NCI-H2227 (cell line): ENCODE results near the gene ZNF669.

Source experiments
- DNase-seq: peaks from one replicate; lab custom pipeline; 2025; ENCODE audit not compliant: unreplicated experiment; lab: John Stamatoyannopoulos, UW

ZNF669 gene

DNA sequence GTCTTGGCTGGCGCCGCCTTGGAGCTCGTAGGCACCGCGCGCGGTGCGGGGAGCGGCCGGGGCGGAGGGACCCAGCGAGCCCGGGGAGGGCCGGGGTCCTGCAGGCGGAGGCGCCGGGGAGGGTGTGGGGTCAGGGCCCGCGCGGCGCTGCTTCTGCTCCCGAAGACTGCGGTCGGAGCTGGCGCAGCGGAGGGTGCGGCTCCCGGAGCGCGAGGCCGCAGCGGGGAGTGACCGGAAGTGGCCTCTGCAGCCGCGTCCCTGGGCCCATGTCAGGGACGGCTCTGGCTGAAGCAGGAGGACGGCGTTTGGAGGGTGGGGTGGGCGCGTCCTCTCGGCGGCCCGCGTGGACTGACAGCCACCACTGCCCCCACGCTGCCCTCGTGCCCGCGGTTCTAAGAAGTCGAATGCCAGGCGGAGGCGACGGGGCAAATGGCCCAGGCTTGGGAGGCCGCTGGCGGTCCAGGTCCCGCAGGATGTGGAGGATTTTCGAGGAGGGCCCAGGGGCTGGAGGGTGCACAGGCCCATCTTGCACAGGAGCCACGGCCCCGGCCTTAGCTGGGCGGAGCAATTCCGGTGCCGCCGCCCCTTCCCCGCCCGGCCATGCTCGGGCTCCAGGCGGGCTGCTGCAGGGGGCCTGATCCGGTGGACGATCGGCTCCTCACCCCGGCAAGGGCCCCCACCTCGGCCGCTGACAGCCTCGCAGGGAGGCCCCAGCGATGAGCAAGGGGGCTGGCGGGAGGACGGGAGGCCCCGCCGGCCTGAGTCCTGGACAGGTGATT, 7.7 kb upstream of the ZNF669 start:
- DNase-seq, result peak; percentile 51

DNA sequence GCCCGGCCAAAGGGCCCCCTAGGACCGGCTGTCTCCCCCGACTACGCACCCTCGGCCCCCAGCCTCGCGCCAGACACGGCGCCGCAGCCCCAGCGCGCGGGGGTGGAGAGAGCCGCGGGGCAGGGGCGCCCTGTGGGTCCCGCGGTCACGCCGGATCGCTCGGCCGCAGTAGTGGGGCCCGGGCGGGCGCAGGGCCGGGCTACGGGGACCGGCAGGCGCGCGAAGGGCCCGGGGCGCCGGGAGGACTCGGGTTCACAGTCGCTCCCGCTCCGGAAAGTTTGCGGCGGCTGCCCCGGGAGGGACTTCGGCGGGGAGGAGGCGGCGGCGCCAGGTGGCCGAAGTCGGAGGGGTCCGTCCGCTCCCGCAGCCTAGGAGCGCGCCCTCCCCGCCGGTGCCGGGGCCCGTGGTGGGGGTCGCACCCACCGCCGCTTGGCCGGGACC, 7.1 kb upstream of the ZNF669 start:
- DNase-seq, result no peak

DNA sequence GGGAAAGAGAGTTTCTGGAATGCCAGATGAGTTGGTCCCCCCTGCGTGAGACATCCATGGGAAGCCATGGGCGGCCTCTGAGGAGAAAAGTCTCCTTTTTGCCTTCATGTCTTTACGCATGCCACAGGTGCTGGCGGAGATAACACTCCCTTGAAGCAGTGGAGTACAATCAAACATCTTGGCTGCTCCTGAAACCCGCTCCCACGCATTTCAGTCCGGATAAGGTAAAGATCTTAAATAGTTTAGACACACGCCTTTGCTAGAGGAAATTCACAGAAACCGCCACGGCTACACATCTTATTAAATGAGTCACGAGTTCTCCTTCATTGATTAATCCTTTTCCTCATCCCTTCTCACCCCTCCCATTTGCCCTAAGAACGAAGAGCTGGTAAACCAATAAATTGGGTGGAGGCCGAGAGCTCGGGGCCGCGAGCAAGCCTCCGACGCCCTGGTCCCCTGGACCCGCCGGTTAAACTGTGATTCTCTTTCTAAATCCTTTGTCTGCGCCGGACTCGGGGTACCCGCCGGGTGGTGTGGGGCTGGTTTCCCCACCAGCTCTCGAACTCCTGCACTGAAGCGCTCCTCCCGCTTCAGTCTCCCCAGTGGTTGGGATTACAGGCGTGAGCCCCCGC, 6.6 kb upstream of the ZNF669 start:
- DNase-seq, result no peak

DNA sequence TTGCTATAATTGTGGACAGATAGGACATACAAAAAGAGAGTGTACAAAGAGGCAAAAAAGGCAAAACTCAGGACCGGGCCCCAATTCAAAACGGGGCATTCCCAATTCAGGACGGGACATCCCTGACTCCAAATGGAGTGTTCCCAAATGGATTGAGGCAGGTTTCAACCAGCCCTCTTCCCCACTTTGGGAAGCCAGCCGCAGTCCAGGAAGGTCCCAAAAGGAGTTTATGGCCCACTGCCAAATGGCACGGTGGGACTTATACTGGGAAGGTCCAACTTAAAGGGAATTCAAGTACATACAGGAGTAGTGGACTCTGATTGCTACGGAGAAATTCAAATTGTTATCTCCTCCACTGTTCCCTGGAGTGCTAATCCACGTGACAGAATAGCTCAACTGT, 3.5 kb upstream of the ZNF669 start:
- no peak for DNase-seq

GRCh38 chr1:247105966-247106365, 1.8 kb upstream of the ZNF669 start:
- DNase-seq, result no peak

DNA sequence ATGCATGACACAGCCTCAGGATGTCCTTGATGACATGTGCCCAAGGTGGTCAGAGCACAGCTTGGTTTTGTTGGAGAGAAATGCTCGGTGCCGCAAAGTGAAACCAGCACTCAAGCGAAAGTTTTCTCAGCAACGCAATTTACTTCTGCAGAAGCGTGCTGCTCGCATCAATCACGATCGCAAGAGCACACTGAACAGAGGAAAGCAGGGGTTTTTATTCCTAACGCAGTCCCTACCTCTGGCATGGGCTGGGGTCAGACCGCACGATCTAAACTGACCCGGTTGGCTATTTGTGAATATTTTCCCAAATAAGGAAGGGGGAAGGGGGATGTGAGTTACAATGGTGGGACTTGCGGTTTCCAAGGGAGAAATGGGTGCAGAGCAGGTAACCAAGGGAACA, 809 bp upstream of the ZNF669 start:
- DNase-seq, result no peak

- DNase-seq, result no peak
Measured at GRCh38 chr1:247102381-247102780, 1.8 kb downstream of the ZNF669 start.

GRCh38 chr1:247100676-247101279, 3.4 kb downstream of the ZNF669 start:
- no peak for DNase-seq

DNA sequence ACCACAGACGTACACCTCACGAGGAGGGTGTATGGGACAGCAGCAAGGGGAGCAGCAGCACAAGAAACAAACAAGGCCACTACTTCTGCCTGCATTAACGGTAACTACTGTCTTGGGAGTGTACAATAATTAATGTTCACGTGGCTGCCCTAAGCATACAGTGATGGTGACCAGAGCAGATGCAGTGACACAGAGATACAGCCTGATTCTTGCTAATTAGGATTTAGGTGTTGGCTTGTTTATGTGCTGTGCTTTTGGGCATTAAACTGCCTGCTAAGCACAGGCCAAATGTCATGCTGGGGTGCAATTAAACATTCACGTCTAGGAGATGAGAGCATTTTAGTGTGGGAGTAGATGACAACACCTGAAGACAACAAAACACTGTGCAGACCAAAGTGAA, 7.2 kb downstream of the ZNF669 start:
- DNase-seq, result no peak

DNA sequence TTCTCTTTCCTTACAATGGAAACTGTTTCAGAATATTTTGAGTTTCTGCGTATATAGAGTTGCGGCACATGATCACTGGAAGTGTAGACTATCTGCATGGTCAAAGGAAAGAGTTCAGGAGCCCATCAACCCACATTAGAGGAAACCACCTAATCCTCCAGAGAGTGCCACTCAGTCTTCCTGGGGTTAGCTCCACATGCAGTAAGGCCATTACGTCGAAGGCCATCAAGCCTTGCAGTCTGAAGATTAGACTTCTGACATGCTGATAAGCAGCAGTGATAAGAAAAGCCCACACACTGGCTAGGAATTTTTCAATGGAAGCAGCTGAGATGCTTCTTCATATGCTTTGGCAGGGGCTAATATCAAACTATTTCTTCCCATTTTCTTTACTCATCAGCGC, 7.6 kb downstream of the ZNF669 start:
- no peak for DNase-seq

GRCh38 chr1:247096112-247096511, 8.0 kb downstream of the ZNF669 start:
- no peak for DNase-seq

DNA sequence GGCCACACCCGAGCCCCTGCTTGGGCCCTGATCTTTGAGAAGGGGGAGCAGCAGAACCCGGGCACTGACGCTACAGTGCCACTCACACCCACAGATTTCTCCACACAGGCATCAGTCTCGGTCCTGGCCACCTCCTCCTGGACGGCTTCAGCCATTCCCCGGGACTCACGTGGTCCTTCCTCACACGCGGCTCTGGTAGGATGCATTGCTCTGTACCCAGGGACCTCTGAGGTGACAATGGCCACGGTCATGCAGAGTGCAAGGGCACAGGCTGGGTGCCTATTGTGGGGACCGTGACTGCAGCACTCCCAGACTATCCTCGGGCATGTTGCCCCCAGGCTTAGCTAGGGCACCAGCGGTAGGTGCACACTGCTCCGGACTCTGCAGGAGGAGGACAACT, 13.7 kb downstream of the ZNF669 start:
- no peak for DNase-seq

DNA sequence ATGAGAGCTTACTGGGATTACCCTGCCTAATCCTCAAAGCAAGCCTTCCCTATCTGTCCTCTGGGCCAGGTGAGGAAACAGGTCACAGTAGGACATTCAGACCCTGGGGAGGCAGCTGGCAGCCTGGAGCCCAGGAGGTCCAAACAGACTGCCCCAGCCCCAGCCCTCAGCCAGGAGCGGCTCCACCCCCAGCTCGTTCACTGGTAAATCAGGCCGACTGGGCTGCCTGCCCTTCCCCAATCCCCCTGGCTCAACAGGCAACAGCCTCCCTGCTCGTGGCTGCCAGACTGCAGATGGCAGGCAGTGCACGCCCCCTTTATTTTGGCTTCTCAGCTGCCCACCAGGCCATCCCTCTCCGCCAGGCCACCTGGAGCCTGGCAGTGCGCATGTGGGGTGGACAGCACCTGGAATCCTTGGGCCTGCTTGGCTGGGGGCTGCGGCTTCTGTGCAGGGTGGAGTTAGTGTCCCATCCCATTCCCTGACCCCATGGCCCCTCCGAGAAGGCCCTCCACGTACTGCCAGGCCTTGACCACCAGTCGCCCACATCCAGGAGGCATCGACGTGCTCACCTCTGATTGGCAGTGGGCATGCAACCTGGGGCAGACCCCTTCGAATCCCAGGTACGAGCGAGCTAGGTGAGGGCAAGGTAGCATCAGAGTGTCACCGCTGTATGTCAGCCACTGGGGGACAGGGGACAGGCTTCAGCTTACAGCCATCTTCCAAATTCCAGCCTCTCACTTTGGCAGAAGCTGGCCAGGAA, 14.4 kb downstream of the ZNF669 start:
- DNase-seq, result no peak

- DNase-seq, result no peak
Measured at GRCh38 chr1:247088967-247089366, 15.2 kb downstream of the ZNF669 start.

DNA sequence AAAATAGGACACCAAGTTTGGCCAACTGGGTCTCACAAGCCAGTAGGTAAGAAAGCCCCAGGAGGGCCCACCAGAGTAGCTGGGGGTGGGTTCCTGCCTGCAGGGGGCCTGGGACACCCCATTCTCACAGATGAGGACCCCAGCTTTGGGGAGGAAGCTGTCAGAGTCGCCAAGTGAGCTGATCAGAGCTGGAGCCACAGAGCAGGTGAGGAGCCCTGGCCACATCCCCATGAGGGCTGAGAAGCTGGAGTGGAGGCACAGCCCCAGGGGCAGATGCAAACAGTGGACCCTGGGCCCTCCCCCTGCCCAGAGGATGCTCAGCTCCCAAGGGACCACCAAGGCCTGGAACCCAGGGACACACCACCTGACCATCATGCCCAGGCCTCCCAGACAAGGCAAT, 16.9 kb downstream of the ZNF669 start:
- no peak for DNase-seq

- DNase-seq, result no peak
Measured at GRCh38 chr1:247085310-247085709, 18.8 kb downstream of the ZNF669 start.

DNA sequence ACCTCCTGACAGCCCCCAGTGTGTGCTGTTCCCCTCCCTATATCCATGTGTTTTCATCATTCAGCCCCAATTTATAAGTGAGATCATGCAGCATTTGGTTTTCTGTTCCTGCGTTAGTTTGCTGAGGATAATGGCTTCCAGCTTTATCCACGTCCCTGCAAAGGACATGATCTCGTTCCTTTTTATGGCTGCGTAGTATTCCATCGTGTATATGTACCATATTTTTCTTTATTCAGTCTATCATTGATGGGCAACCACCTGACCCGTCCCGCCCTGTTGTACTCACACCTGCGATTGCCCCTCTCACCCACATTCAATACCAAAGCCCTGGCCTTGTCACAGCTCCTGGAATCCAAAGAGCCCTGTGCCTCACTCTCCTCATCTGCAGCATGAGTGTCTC, 19.4 kb downstream of the ZNF669 start:
- no peak for DNase-seq

DNA sequence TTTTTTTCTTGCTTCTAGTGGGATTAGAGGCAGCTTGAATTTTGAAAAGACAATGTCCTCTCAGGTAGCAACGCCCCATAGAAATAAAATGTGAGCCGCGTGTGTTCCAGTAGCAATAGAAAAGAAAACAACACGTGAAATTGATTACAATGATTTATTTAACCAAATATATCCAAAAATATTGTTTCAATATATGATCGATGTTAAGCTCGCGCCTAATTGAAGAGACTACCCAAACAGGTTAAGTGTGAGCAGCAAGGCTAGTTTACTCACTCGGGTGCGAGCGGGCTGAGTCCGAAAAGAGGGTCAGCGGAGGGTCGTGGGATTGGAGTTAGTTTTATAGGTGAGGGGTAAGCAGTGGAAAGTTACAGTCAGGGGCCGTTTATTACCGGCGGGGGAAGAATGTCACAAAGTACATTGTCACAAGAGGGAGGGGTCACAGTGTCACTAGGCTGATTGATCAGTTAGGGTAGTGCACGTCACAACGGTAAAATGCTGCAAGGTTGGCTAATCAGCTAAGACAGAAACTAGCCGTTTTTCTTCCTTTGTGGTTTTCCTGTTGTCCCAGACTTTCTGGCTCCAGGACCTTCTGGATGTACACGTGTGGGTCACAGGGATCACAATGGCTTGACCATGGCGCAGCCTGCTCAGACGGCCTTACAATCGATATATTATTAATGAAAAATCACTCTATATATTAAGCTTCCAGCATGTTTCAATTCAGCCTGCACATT, 24.8 kb downstream of the ZNF669 start:
- DNase-seq, result no peak

GRCh38 chr1:247078258-247079140, 25.7 kb downstream of the ZNF669 start, which contains the start of gene ZNF670:
Gene ZNF670 (minus strand): TSS chr1:247078811. CDS start chr1:247078596, 215 bp downstream.
- peak; percentile 98 for DNase-seq

DNA sequence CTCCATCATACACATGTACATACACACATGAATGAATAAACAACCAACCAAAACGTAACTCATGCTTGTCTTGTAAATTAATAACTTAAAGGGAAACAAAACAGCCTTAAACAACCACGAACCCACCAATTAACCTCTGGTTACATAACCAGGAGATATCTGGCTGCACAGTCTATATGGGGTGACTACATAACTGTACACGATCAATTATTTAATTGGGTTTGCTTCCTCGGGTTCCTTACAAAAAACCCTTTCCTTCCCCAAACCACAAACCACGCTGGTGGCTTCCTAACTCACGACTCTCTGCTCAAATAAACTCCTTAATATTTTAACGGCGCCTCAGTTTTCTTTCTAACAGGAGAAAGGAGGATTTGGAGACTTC, 26.3 kb downstream of the ZNF669 start:
- no peak for DNase-seq
